Measurements from ENCODE around the gene ADD1. TPM values are rescaled to one million over a fixed set of nuclear protein-coding genes. Genes with fewer than 3 reads are reported as not detected.

ADD1 gene
- total and polyA plus RNA-seq, 2 of the 13 experiments (the other 11 are each of a cell fraction or from before 2014, with no cell fraction given): 73.9 to 122 TPM

- Histone ChIP-seq H4K20me1 (ENCODE audit: insufficient read depth, low read length) (peaks cover 13% of the 10 kb centered on the region; the same call in 1 of the 2 replicates), H3K9me3 (ENCODE audit: low read length) (no peaks in the 10 kb centered on the region), H3K4me3 (replicated peaks in 1 of 3; ENCODE audit: insufficient read depth in 1 of 3, low read depth in 2 of 3, low read length in 3 of 3) (no peak overlapping the region), H3K36me3 (replicated peaks in 1 of 2; ENCODE audit: control insufficient read depth in 1 of 2, insufficient read depth in 2 of 2, low read length in 2 of 2) (peaks cover 3 to 9% of the 10 kb centered on the region in 2 experiments; a peak in 2 of 5 replicates), H3K4me1 (ENCODE audit: insufficient read depth, low read length) (peaks cover 30% of the 10 kb centered on the region), H3K27me3 (ENCODE audit: control insufficient read depth in 1 of 2, insufficient read depth in 2 of 2, low read length in 2 of 2) (no peaks in the 10 kb centered on the region), H3K9ac (ENCODE audit: insufficient read depth, low read depth, low read length) (no peak overlapping the region), H3K79me2 (ENCODE audit: insufficient read depth, low read length) (peaks cover 31% of the 10 kb centered on the region), H3K4me2 (ENCODE audit: low read depth, low read length) (no peak overlapping the region), H2AFZ (ENCODE audit: low read length) (no peak overlapping the region), H3K27ac (ENCODE audit: extremely low read length, insufficient read depth, low read length) (no peak overlapping the region)
- DNase-seq (ENCODE audit: low spot score) (no peak), ATAC-seq (no peak), FAIRE-seq (no peak)
- in situ Hi-C loops (cut with HindIII; ENCODE audit: extremely low pct_ligation_motif_present, low pct_unique_long_range_greater_than_20kb) (no loop called here), intact Hi-C loops (cut with micrococcal nuclease; ENCODE audit: unreplicated experiment) (no loop called here)
- POLR2A ChIA-PET: no interaction called here
- no peak for TF ChIP-seq CHD2 (IDR thresholded peaks at IDR 0.05; ENCODE audit: low read depth, low read length)
- TF ChIP-seq RBFOX2 (IDR thresholded peaks at IDR 0.05; ENCODE audit: low read depth, low read length): peak; percentile 35; the same call in 1 of the 2 replicates
- TF ChIP-seq FOXM1 (CRISPR knock-in tag; IDR thresholded peaks at IDR 0.05): no peak
- TF ChIP-seq ZSCAN21 (CRISPR knock-in tag; IDR thresholded peaks at IDR 0.05; ENCODE audit: borderline replicate concordance): no peak
- 0 out of 2 replicates have a peak, but pooled peaks have one; percentile 13 for TF ChIP-seq GABPB1 (CRISPR knock-in tag; IDR thresholded peaks at IDR 0.05)
- CTCF ChIA-PET (ENCODE audit: low intra/inter-chr PET ratio, low total read pairs): no interaction called here
- 99% methylated on average over 13 of the region's 13 CpGs for WGBS (ENCODE audit: low lambda C conversion rate)
- BruUV-seq (replicated peaks): no TSS peak
These were observed 36.1 kb upstream of the ADD1 start for GRCh38 chr4:2807571-2807970.

- Histone ChIP-seq H3K4me2 (ENCODE audit: low read depth, low read length) (no peak overlapping the region), H3K4me3 (replicated peaks in 1 of 3; ENCODE audit: insufficient read depth in 1 of 3, low read depth in 2 of 3, low read length in 3 of 3) (no peak overlapping the region), H3K9me3 (ENCODE audit: low read length) (no peaks in the 10 kb centered on the region), H3K9ac (ENCODE audit: insufficient read depth, low read depth, low read length) (no peak overlapping the region), H3K27ac (ENCODE audit: extremely low read length, insufficient read depth, low read length) (no peak overlapping the region), H3K4me1 (ENCODE audit: insufficient read depth, low read length) (peaks cover 34% of the 10 kb centered on the region), H3K36me3 (replicated peaks in 1 of 2; ENCODE audit: control insufficient read depth in 1 of 2, insufficient read depth in 2 of 2, low read length in 2 of 2) (peaks cover 1 to 9% of the 10 kb centered on the region in 2 experiments; a peak in 2 of 5 replicates), H2AFZ (ENCODE audit: low read length) (no peak overlapping the region), H3K27me3 (ENCODE audit: control insufficient read depth in 1 of 2, insufficient read depth in 2 of 2, low read length in 2 of 2) (no peaks in the 10 kb centered on the region), H3K79me2 (ENCODE audit: insufficient read depth, low read length) (peaks cover 26% of the 10 kb centered on the region), H4K20me1 (ENCODE audit: insufficient read depth, low read length) (peaks cover 13% of the 10 kb centered on the region; the same call in 1 of the 2 replicates)
- FAIRE-seq (no peak), DNase-seq (ENCODE audit: low spot score) (no peak), ATAC-seq (no peak)
- in situ Hi-C loops (cut with HindIII; ENCODE audit: extremely low pct_ligation_motif_present, low pct_unique_long_range_greater_than_20kb) (no loop called here), intact Hi-C loops (cut with micrococcal nuclease; ENCODE audit: unreplicated experiment) (no loop called here)
- no TSS peak for BruUV-seq (replicated peaks)
- POLR2A ChIA-PET: no interaction called here
- 93% methylated on average over 6 of the region's 7 CpGs for WGBS (ENCODE audit: low lambda C conversion rate)
- CTCF ChIA-PET (ENCODE audit: low intra/inter-chr PET ratio, low total read pairs): no interaction called here
- TF ChIP-seq MED13 (CRISPR knock-in tag; IDR thresholded peaks at IDR 0.05) (no peak), ZBTB4 (CRISPR knock-in tag; IDR thresholded peaks at IDR 0.05; ENCODE audit: borderline replicate concordance) (no peak), TAF15 (IDR thresholded peaks at IDR 0.05; ENCODE audit: low read depth, low read length, poor library complexity, severe bottlenecking) (no peak), HES4 (CRISPR knock-in tag; IDR thresholded peaks at IDR 0.05; ENCODE audit: borderline replicate concordance) (no peak), THAP7 (CRISPR knock-in tag; IDR thresholded peaks at IDR 0.05) (no peak), CBX2 (IDR thresholded peaks at IDR 0.05; ENCODE audit: low read depth, low read length) (no peak), CBX2 (CRISPR knock-in tag; IDR thresholded peaks at IDR 0.05; ENCODE audit: low read depth) (no peak), ZNF784 (CRISPR knock-in tag; IDR thresholded peaks at IDR 0.05; ENCODE audit: borderline replicate concordance) (no peak), MEIS1 (CRISPR knock-in tag; IDR thresholded peaks at IDR 0.05; ENCODE audit: borderline replicate concordance) (no peak)
These were observed 35.6 kb upstream of the ADD1 start for GRCh38 chr4:2808001-2808400.
